Sigmoid colon (tissue), 4 donors: ENCODE results near the gene SYT9.

Experiments
- POLR2AphosphoS5 ChIP-seq, 4 donors: sonication (generic); formaldehyde crosslinking; IDR thresholded peaks; one replicate each; pipeline ENCODE4 v1.6.1; 2017; ENCODE audit warnings: antibody characterized with exemption in 4 of 4
- TF ChIP-seq, protein P1 (sequence below), 4 experiments: fragments of 450-650 bp in 3 of 4; fragments of 200-600 bp in 1 of 4; IDR thresholded peaks; one replicate each; pipeline ENCODE4 v1.5.1; 2016 to 2019; ENCODE audit warnings: antibody characterized with exemption in 4 of 4, mild to moderate bottlenecking in 3 of 4, moderate library complexity in 2 of 4

DNA sequence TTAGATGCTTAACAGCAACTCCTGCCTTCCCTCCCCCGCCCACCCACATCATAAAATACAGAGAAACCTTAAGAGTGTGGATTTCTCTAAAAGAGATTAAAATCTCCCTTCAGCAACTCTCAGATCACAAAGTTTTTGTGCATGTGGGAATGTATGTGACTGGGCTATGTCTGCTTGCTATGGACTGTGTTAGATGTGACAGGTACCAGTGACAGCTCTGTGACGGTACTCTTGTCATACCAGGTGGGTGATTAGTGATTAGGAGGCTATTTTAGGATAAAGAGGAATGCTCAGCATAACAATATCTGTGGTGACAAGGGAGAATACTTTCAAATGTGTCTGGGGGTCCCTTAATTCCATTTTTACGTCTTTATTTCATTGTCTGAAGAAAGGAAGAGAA lies 60.2 kb downstream of the SYT9 start:
- TF ChIP-seq, protein P1, sequence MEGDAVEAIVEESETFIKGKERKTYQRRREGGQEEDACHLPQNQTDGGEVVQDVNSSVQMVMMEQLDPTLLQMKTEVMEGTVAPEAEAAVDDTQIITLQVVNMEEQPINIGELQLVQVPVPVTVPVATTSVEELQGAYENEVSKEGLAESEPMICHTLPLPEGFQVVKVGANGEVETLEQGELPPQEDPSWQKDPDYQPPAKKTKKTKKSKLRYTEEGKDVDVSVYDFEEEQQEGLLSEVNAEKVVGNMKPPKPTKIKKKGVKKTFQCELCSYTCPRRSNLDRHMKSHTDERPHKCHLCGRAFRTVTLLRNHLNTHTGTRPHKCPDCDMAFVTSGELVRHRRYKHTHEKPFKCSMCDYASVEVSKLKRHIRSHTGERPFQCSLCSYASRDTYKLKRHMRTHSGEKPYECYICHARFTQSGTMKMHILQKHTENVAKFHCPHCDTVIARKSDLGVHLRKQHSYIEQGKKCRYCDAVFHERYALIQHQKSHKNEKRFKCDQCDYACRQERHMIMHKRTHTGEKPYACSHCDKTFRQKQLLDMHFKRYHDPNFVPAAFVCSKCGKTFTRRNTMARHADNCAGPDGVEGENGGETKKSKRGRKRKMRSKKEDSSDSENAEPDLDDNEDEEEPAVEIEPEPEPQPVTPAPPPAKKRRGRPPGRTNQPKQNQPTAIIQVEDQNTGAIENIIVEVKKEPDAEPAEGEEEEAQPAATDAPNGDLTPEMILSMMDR (IDR thresholded peaks at IDR 0.05), result no peak
- no peak for TF ChIP-seq POLR2AphosphoS5 (IDR thresholded peaks at IDR 0.05)
